NCI-H774 (cell line): ENCODE data around the gene BSPRY.
A peak's percentile ranks its signal among the peaks of the same experiment; 100 is the strongest.

Experiments
- DNase-seq: peaks from one replicate; lab custom pipeline; 2025; lab: John Stamatoyannopoulos, UW

BSPRY gene

GRCh38 chr9:113349445-113350094 lies at the start of gene BSPRY:
Gene BSPRY (plus strand): TSS chr9:113349541. CDS start chr9:113349580, 39 bp downstream.
- DNase-seq: peak; percentile 40

DNA sequence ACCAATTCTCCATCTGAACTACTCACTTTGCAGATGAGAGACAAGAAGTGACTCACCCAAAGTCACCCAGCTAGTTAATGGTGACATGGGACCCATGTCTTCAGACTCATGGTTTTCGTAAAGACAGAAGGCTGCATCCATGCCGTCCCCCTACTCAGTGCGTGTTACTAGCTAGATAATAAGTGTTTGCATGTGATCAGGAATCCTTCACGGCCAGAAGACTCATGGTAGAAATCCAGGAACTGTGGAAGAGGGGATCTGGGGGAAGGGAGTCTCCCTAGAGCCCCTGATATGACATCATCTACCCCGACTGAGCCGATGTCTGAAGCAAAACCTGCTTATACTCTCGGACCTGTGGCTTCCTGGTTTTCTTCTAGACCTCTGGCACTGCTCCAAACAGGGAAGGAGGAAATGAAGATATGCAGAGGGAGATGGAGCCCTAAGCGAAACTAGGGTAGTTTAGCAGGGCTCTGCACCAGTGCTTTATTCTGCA lies 49.5 kb upstream of the BSPRY start:
- peak; percentile 69 for DNase-seq

DNA sequence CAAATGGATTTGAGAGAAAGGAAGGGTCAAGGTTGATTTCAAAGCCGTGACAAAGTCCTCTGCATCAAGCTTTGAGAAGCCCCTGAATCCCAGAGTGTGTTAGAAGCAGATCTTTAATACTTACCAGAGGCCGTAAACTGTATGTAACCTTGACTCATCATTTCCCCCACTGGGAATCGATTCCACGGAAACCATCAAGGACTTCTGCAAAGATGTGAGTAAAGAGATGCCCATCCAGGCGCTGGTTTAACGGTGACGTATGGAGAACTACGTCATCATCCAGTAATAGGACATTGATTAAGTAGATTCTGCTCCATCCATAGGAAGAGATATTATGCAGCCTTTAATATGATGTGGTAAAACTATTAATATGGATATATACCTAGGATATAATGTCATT lies 47.8 kb upstream of the BSPRY start:
- DNase-seq: no peak

DNA sequence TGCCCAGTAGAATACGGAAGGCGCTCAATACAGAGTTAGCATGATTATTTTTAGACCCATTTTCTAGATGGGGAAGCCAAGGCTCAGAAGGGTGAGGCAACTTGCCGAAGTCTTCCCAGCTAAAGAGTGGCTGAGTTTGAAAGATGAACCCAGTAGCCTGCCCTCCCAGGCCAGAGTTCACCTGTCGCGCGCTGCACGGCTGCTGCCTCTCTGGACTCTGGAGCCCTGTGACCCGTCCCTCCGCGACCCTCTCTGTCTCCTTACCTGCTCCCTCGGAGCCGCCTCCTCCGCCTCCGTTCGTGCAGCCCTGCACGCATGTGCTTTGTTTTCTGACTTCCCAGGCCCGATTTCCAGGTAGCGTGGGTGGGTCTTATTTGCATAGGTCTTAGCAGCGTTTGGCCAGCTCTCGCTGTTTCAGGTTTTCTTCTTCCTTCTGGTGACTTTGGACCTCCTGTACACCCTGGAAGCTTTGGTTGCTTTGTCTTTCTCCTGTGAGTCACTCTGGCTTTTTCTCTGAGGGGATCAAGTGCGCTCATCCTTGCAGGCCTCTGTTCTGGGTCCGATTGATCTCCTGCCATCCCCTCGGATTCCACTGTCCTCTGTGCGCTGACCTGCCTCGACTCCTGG lies 46.4 kb upstream of the BSPRY start, which contains the start of gene RNF183:
RNF183 (minus strand) TSS at position 585 of the 627 bp plus-strand sequence. CDS start 5,192 bp downstream, outside the sequence.
- no peak for DNase-seq

DNA sequence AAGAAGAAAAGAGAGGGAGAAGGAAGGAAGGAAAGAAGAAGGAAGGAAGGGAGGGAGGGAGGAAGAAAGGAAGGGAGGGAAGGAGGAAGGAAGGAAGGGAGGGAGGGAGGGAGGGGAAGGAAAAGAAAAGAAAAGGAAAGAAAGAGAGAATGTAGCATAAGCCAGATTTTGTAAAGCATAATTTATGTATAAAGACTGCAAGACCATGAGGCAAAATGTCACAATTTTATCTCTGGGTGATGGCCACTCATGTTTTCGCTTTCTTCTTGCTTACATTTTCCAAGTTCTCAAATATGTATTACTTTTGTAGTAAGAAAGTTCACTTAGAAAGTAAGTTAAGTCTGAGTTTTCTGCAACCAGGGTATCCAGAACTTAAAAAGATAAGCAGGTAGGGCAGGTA lies 42.8 kb upstream of the BSPRY start:
- no peak for DNase-seq

DNA sequence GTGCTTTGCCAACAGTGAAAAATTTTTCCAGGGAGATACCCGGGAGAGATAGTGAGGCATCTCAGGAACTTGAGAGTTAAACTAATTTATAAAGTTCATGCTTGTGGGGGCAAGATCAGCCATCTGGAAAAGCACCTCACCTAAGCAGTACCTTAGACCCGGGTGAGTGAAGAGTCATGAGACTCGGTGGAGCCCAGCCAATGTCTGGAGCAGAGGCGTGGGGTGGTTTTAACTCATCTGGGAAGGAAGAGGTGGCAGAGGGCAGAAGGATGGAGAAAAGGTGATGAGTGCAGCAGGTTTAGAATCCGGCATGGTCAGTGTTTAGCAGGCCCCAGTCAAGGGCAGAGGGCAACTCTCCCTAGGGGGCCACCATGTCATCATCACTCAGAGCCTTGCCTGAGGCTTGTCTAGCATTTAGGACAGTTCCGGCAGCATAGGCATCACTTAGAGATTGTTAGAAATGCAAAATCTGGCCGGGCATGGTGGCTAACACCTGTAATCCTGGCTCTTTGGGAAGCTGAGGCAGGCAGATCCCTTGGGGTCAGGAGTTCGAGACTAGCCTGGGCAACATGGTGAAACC lies 41.9 kb upstream of the BSPRY start:
- no peak for DNase-seq

DNA sequence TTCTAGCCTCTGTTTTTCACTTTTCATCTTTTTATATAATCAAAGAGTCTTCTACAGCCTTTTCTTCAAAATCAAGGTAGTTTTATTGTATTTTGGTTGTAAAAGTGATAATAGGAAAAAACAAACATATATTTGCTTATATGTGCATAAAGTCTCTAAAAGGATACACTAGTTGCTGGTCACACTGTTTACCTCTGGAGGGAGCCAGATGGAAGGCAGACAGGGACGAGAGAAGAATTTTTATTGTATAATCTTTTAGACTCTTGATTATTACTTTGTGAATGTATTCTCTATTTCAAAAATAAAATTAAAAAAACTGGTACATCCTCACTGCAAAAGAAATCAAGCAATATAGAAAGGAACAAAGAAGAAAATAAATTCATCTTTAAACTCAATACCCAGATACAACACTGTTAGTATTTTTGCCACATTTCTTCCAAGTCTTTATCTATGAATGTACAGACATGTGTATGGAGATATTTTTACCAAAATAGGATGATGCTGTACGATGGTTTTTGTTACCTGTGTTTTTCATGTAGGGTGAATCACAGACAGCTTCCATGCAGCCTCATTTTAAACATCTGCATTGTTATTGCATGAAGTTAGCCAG lies 40.0 kb upstream of the BSPRY start:
- DNase-seq: no peak

- DNase-seq: no peak
These were observed 38.8 kb upstream of the BSPRY start for GRCh38 chr9:113310538-113310937.

GRCh38 chr9:113311961-113312360 lies 37.4 kb upstream of the BSPRY start:
- no peak for DNase-seq

DNA sequence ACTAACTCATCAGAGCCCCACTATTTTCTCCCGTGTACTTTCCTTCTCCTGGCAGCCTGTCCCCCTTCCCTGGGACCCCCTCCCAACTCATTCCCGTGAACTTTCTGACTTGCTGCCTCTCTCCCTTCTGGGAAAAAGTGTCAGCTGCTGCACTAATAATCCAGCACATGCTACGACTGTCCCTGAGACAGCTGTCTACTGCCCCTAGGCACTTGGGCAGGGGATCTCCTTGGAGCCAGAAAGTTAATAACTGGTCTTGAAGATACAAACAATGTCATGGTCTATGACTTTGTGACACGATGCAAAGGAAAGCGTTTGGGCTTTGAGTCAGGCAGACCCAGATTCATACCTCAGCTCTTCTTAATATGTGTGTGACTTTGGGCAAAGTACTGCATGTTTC lies 36.1 kb upstream of the BSPRY start:
- no peak for DNase-seq

- no peak for DNase-seq
These were observed 34.1 kb upstream of the BSPRY start for GRCh38 chr9:113315231-113315630.

- no peak for DNase-seq
These were observed 33.3 kb upstream of the BSPRY start for GRCh38 chr9:113316030-113316429.

DNA sequence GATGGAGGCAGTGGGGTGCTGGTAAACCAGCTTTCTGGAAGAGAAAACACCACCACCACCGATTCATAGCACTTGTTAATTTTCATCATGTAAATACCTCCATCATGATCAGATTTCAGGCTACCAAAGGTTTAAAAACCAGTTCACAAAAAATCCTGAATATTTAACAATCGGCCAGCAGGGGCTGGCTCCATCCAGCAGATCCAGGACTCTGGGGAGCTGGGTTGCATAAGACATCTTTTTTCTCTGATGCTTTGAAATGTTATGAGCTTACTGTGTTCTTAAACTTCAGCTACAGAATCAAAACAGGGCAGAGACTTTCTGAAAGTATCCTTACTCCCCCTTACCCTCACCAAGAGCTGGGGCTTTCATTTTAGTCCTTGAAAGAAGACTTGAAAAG lies 31.6 kb upstream of the BSPRY start:
- DNase-seq: no peak

DNA sequence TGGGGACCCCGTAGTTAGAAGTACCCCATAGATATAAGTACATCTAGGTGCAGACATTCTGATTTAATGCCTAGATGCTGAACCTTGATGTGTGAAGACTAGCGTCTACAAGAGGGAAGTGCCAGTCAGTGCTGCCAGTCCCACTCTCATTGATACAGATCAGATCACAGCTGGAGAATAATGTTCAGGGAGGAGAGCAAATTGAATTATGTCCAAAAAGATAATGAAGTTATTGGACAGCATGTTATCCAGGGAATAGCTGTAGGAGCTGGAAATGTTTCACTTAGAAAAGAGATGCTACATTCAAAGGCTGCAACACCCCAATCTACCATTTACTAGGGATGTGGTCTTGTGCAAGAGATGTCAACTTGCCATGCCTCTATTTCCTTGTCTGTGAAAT lies 30.3 kb upstream of the BSPRY start:
- DNase-seq: no peak

DNA sequence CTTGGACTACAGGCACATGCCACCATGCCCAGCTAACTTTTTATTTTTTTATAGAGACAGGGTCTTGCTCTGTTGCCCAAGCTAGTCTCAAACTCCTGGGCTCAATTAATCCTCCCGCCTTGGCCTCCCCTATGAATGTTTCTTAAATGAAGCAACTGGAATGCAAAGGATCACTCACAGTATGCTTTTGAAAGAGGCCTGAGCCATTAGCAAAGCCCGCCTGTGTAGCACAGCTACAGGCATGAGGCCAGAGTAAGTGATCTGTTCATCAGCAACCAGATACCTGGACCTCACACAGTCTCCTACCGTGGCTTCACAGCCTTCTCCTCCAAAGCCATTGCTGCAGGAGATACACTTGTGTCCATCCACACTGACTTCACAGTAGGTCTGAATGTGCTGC lies 29.3 kb upstream of the BSPRY start:
- DNase-seq: no peak

- no peak for DNase-seq
These were observed 26.7 kb upstream of the BSPRY start for GRCh38 chr9:113322671-113323070.

- DNase-seq: no peak
These were observed 23.1 kb upstream of the BSPRY start for GRCh38 chr9:113326230-113326629.

DNA sequence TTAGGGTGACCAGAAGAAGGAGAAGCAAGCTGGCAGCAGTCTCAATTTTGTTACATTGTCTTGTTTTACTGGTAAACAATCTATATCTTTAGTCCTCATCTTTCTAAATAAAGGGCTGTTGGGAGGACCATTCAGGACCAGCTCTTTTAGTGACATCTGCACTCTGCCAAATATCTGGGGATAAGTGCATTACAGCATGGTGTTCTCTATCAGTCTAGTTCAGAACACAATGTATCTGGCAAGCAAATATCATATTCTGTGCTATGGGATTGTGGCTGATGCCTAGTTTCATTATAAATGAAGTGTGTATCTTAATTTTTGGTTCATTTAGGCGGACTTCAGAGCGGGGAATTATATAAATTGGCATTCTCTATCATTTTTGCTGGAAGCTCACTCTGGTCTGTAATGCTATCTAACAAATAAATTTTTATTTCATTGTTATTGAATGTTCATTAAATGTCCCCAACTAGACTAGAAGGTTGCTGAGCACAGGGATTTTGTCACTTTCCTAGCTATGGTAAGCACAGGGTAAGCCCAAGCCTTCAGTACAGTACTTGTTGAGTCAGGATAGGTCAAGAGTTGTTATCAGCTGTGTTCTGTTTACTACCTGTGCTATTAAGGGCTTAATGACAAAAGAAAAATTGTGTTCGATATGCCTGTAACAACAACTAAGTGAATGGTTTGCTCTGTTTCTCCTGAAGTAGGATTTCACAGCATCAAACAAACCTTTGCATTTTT lies 21.1 kb upstream of the BSPRY start:
- DNase-seq: no peak

DNA sequence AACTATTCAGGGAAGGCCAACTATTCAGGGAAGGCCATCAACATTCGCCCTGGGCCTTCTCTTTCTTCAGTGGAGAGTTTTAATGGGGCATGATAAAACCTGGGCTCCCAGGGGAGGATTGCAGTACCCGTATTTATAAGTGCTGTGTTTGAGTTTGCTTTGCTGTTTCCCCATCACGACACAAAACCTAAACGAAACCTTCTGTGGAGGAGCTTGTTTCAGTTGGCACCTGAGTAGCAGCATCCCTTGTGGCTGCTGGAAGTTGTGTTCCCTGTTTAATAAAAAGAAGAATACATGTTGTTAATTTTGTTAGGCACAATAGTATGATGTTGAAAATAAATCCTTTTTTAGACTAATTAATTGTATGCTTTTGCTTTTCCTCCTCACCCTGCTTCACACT lies 17.6 kb upstream of the BSPRY start:
- DNase-seq: no peak

- no peak for DNase-seq
These were observed 11.6 kb upstream of the BSPRY start for GRCh38 chr9:113337714-113338113.

DNA sequence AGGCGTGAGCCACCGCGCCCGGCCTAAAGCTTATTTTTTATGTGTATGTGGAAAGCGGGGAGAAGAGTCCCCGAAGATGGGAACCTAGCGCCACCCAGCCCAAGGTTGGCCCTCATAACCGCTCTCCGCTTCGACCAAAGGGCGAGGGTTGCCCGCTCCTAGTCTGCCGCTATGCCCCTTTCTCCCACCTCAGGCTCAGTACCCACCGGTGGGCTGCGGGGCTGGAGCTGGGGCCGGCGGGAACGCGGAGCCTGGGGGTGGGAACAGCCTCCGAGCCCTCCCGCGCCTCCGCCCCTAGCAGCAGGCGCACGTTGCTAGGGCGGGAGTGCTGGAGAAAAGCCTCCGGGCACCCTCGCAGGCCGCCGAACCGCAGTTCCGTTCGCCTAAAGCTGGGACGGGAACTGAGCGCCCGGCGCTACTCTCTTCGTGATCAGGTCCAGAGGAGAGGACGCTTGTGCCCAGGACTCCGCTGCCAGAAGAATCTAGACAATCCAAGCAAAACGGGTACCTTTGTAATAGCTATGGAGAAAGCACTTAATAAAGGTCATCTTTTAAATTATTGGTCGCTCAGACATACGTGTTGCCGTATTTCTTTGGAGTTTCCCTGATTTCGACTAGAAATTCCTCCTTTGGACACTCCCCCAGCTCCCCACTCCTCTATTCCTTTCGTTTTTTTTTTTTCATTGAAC lies 9.2 kb upstream of the BSPRY start, which contains the start of gene WDR31:
WDR31 (minus strand) TSS at position 265 of the 689 bp plus-strand sequence. CDS start 8,253 bp downstream, outside the sequence.
- DNase-seq: peak; percentile 83
